K562 (cell line): ENCODE data around the gene PRR15L.

Experiments
- GABPA ChIP-seq: fragments of 200-800 bp; sonication (Bioruptor generic); conservative IDR thresholded peaks from 2 replicates; pipeline ENCODE4 v1.6.1; 2016; ENCODE audit warnings: low read depth, missing genetic modification characterization, missing compliant biosample characterization
- MAFF ChIP-seq: IDR thresholded peaks from 2 replicates; pipeline ENCODE4 v1.6.1; 2012; ENCODE audit warnings: low read length, improper control_type of control experiment
- MAX ChIP-seq: sonication (generic); formaldehyde crosslinking; IDR thresholded peaks from 2 replicates; pipeline ENCODE4 v1.9.0; 2022; ENCODE audit warnings: mild to moderate bottlenecking, missing genetic modification reagents

- TF ChIP-seq MAFF (no peak), MAX (CRISPR knock-in tag) (no peak), GABPA (tag) (no peak)
Observed at GRCh38 chr17:47989700-47990099, 32.0 kb upstream of the PRR15L start.
